HAP-1 (cell line): Measurements from ENCODE around the gene CMTM8.
A peak's percentile ranks its signal among the peaks of the same experiment; 100 is the strongest.
"Not testable (repeated sequence)": the region's sequence is repeated elsewhere in the genome, so short reads cannot be mapped to it uniquely, and the experiment has no call there.

Experiments
- DNase-seq, 2 experiments: peaks; one replicate each; pipeline ENCODE4 v3.0.0-alpha.2; 2016 to 2020; ENCODE audit warnings: low spot score in 2 of 2
- H3K27me3 ChIP-seq: fragments of 250-450 bp; sonication (Bioruptor Pico); 2 replicates; pipeline ENCODE4 v1.5.1; 2020; ENCODE audit warnings: low read depth, mild to moderate bottlenecking, moderate library complexity
- H3K36me3 ChIP-seq: fragments of 250-450 bp; sonication (Bioruptor Pico); replicated peaks from 2 replicates; pipeline ENCODE4 v1.5.1; 2020; ENCODE audit warnings: mild to moderate bottlenecking
- H3K4me1 ChIP-seq: fragments of 250-450 bp; sonication (Bioruptor Pico); 2 replicates; pipeline ENCODE4 v1.5.1; 2020; ENCODE audit warnings: mild to moderate bottlenecking
- H3K4me3 ChIP-seq: fragments of 250-450 bp; sonication (Bioruptor Pico); 2 replicates; pipeline ENCODE4 v1.5.1; 2020; ENCODE audit warnings: mild to moderate bottlenecking, moderate library complexity
- H3K9me3 ChIP-seq: fragments of 250-450 bp; sonication (Bioruptor Pico); 2 replicates; pipeline ENCODE4 v1.5.1; 2020; ENCODE audit warnings: mild to moderate bottlenecking, moderate library complexity
- in situ Hi-C: fragments of 300-500 bp; cut with MboI; formaldehyde crosslinking; loops from 3 replicates; pipeline ENCODE4 v1.14.3; 2020; ENCODE audit warnings: low sequenced_read_pairs, inconsistent platforms, mixed read lengths

CMTM8 gene

DNA sequence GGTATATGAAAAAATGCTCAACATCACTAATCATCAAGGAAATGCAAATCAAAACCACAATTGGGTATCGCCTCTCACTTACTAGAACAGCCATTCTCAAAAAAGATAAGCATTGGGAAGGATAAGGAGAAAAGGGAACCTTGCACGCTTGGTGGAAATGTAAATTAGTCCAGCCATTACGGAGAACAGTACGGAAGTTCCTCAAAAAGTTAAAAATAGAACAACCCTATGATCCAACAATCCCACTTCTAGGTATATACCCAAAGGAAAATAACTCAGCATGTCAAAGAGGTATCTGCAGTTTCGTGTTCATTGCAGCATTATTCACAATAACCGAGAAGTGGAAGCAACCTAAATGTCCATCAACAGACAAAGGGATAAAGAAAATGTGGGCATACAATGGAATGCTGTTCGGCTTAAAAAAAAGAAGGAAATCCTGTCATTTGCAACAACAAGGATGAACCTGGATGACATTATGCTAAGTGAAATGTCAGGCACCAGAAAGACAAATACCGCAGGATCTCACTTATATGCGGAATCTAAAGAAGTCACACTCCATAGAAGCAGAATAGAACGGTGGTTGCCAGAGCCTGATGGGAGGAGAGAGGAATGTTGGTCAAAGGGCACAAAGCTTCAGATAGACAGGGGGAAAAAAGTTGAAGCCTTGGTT is 141.5 kb downstream of the CMTM8 start:
- Histone ChIP-seq H3K9me3 (no peaks in the 10 kb centered on the region), H3K4me1 (peaks cover 36% of the 10 kb centered on the region), H3K36me3 (no peaks in the 10 kb centered on the region), H3K4me3 (no peak overlapping the region), H3K27me3 (no peaks in the 10 kb centered on the region)
- peak in 1 of 2 experiments; percentile 16 for DNase-seq
- in situ Hi-C loops, result no loop called here

DNA sequence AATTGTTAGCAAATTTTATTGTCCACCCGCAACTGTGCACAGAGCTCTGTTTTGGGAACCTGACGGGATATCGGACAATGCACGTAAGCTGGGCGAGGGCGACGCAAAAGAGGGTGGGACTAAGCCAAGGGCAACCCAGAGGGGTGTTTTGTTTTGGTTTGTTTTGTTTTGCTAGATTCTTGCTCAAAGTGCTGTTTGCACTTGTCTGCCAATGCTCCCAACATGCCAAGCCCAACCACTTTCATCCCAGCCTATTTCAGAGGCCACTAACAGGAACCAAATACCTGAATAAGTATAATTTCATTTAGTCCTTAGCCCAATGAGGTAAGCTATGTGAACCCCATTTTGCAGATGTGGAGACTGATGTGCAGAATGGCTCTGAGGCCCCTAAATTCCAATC is 143.4 kb downstream of the CMTM8 start:
- in situ Hi-C loops, result no loop called here
- peak in 1 of 2 experiments; percentile 37 for DNase-seq
- Histone ChIP-seq H3K4me1 (peaks cover 36% of the 10 kb centered on the region), H3K9me3 (no peaks in the 10 kb centered on the region), H3K36me3 (no peaks in the 10 kb centered on the region), H3K4me3 (no peak overlapping the region), H3K27me3 (no peaks in the 10 kb centered on the region)

DNA sequence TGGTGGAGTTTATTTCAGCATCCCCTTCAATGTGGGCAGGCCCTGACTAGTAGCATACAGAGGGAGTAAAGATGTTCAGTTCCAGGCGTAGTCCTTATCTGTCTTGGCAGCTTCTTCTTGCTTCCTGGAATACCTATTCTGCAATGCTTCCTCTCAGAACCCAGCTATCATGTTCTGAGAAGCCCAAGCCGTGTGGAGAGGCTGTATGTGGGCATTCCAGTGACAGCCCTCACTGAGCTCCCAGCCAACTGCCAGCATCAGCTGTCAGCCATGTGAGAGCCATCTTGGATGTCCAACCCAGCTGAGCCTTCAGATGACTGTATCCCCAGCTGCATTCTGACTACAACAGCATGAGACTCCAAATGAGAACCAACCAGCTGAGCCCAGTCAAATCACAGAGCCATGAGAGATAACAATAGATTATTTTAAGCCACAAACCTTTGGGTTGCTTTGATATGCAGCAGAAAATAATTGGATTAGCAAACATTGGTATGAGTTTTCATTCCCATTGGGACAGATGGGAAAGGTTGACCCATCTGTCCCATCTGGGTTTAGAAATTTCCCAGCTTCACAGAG is 144.7 kb downstream of the CMTM8 start:
- no peaks in the 10 kb centered on the region for H3K27me3 ChIP-seq
- H3K4me3 ChIP-seq, result no peak overlapping the region
- no peak for DNase-seq
- in situ Hi-C loops, result no loop called here
- no peaks in the 10 kb centered on the region for H3K36me3 ChIP-seq
- H3K4me1 ChIP-seq, result peaks cover 29% of the 10 kb centered on the region
- no peaks in the 10 kb centered on the region for H3K9me3 ChIP-seq

DNA sequence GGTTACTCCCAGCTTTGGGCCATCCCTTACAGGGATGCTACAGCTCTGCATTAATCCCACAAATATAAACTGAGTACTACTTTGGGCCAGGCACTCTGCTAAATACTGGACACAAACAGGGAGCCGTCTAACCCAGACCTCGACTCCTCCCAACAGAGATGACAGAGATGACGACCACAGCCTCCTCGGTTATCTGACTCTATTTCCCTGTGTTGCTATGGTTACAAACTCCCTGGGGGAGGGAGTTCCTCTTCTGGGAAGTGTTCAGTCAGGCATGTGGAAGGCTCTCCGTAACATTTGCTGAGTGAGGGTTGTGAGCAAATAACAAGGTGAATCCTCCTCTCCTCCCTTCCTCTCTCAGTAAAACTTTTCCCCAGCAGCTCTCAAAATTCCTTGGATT is 146.5 kb downstream of the CMTM8 start:
- Histone ChIP-seq H3K36me3 (no peaks in the 10 kb centered on the region), H3K4me3 (no peak overlapping the region), H3K9me3 (no peaks in the 10 kb centered on the region), H3K27me3 (no peaks in the 10 kb centered on the region), H3K4me1 (peaks cover 12% of the 10 kb centered on the region)
- in situ Hi-C loops, result no loop called here
- DNase-seq, result no peak

DNA sequence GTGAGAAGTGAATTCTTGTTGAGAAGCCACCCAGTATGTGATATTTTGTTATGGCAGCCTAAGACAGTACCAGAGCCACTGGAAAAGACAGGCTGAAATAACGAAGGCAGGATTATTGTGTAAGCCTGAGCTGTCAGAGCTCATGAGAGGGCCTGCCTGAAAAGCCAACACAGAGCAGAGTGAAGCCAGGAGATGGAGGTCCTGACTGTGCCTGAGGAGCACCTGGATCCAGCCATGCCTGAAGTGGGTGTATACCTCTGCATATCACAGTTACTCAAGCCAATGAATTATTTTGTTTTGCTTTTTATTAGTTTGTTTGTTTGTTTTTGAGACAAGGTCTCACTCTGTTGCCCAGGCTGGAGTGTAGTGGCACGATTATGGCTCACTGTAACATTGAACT is 149.0 kb downstream of the CMTM8 start:
- no peaks in the 10 kb centered on the region for H3K9me3 ChIP-seq
- H3K4me1 ChIP-seq, result peaks cover 3% of the 10 kb centered on the region; the same call in 1 of the 2 replicates
- in situ Hi-C loops, result no loop called here
- DNase-seq, result no peak
- H3K27me3 ChIP-seq, result no peaks in the 10 kb centered on the region
- H3K4me3 ChIP-seq, result no peak overlapping the region
- H3K36me3 ChIP-seq, result peaks cover 6% of the 10 kb centered on the region; the same call in 1 of the 2 replicates

DNA sequence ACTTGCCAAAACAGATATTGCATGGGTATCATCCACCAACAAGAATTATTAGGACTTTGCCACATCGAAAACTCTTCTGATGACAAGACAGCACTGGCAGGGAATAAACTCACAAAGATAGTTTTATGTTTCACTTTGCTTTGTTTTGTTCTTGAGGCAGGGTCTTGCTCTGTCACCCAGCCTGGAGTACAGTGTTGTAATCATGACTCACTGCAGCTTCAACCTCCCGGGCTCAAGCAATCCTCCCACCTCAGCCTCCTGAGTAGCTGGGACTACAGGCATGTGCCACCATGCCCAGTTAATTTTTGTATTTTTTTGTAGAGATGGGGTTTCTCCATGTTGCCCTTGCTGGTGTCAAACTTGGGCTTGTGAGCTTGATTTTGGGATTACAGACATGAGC is 151.1 kb downstream of the CMTM8 start:
- H3K4me3 ChIP-seq, H3K9me3 ChIP-seq, H3K36me3 ChIP-seq, H3K4me1 ChIP-seq, in situ Hi-C loops, H3K27me3 ChIP-seq, DNase-seq: not testable (repeated sequence)

DNA sequence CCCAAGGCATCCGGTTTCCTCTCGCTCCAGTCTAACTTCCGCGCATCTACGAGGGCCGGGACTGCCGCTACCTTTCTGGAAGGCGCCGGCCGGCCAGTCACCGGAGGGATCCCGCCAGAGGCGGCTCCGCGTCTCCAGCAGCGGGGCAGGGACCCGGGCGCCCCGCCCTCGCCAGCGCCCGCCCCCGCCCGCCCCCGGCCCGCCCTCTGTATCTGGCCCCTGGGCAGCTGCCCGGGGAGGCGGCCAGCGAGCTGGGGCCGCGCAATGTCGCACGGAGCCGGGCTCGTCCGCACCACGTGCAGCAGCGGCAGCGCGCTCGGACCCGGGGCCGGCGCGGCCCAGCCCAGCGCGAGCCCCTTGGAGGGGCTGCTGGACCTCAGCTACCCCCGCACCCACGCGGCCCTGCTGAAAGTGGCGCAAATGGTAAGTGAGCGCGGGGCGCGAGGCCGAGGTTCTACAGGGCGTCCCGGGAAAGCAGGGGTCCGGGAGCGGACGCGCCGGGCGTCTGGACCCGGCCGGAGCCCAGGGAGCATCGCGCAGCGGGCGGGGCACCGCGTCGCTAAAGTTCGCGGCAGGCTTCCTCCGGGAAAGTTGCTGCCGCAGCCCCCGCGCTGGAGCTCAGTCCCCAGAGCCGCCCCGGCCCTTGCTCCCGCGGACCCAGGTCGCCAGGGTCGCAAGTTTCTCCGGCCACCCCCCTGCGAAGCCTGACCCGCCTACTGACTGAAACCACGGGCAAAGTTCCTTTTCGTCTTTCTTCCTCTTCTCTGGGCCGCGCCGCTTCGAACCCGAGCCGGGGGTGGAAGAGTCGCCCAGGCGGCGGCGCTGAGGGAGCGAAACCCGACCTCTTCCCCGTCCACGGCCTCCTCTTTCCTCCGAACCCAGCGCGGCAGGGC is 153.4 kb downstream of the CMTM8 start, which contains the start of gene CMTM7:
Gene CMTM7 (plus strand): TSS at position 211 of the 893 bp plus-strand sequence. CDS start 54 bp downstream, at position 265.
- peak; percentile 63 to 84 for DNase-seq
- in situ Hi-C loops, result no loop called here
- H3K4me1 ChIP-seq, result peaks cover 8% of the 10 kb centered on the region
- H3K27me3 ChIP-seq, result no peaks in the 10 kb centered on the region
- H3K36me3 ChIP-seq, result peaks cover 6% of the 10 kb centered on the region; the same call in 1 of the 2 replicates
- H3K4me3 ChIP-seq, result peak within 1 kb of the TSS; percentile 71
- no peaks in the 10 kb centered on the region for H3K9me3 ChIP-seq

DNA sequence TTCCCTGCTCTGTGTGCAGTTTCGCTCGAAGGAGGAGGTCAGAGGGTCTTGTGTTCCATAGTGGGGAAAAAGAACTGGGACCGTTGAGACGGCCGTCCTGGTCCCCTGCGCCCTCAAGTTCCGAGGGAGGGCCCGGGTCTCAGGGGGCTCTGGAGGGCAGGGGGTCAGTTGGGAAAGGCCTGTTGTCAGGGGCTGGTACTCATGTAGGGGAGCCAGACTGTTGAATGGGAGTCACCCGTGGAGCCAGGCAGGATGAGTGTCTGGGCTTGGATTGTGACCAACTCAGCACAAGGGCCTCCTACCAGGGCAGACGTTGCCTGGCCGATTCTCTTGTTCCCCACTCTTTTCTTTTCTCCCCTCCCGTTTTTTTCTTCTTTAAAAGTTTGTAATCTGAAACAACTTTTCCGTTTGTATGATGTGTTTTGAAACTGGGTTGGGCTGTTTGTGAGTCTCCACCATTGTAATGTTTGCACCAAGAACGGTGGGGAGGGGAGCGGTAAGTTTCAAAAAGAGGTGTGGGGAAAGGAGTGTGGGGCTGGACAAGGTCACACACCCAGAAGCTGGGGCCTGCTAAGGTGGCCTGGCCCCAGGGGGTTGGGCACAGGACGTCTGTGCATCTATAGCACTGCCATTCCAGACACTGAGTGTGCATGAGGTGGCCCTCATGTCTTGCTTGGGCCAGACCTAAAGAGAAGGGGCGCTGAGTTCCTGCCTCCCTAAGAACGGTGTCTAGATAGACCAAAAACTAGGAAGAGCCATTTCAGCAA is 154.2 kb downstream of the CMTM8 start:
- Histone ChIP-seq H3K4me3 (peak overlapping the region; percentile 71), H3K9me3 (no peaks in the 10 kb centered on the region), H3K27me3 (no peaks in the 10 kb centered on the region), H3K4me1 (peaks cover 8% of the 10 kb centered on the region), H3K36me3 (peaks cover 6% of the 10 kb centered on the region; the same call in 1 of the 2 replicates)
- peak in 1 of 2 experiments; percentile 53 for DNase-seq
- in situ Hi-C loops, result no loop called here

DNA sequence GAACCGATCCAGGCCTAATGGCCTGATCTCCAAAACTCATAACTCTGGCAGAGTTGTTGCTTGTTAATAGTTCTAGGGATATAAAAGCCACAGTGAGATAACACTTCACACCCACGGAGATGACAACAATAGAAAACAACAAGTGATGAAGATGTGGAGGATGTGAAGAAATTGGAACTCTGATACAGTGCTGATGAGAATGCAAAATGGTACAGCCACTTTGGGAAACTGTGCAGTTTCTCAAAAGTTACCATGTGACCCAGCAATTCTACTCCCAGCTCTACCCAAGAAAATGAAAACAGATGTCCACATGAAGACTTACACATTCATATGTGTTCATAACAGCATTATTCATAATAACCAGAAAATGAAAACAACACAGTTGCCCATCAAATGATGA is 157.0 kb downstream of the CMTM8 start:
- Histone ChIP-seq H3K4me1 (peaks cover 15% of the 10 kb centered on the region), H3K27me3 (no peaks in the 10 kb centered on the region)
- DNase-seq, result no peak

DNA sequence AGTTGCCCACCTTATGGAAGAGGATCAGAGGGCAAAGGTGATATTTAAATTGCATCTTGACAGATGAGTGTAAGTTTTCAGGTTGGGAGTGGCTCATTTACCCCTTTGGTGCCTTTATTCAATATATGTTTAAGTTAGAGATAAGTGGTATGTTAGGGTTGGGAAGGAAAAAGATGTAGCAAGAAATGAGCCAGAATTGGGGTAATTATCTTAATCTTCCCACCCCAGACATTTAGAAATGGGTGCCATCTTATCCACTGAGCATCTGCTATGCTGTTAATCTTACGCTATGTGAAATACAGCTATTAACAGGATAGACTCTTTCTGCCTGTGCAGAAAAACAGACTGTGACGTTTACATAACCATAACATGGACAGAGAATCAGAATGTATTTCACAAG is 159.5 kb downstream of the CMTM8 start:
- Histone ChIP-seq H3K4me1 (peaks cover 29% of the 10 kb centered on the region), H3K4me3 (no peak overlapping the region), H3K27me3 (no peaks in the 10 kb centered on the region), H3K9me3 (no peaks in the 10 kb centered on the region), H3K36me3 (0 out of 2 replicates have a peak, but pooled peaks cover 3% of the 10 kb centered on the region)
- DNase-seq, result no peak
- in situ Hi-C loops, result no loop called here

More for the DNA sequence above, 157.0 kb downstream of the CMTM8 start:
- in situ Hi-C loops, result no loop called here
- Histone ChIP-seq H3K36me3 (peaks cover 6% of the 10 kb centered on the region; the same call in 1 of the 2 replicates), H3K9me3 (no peaks in the 10 kb centered on the region), H3K4me3 (no peak overlapping the region)

DNA sequence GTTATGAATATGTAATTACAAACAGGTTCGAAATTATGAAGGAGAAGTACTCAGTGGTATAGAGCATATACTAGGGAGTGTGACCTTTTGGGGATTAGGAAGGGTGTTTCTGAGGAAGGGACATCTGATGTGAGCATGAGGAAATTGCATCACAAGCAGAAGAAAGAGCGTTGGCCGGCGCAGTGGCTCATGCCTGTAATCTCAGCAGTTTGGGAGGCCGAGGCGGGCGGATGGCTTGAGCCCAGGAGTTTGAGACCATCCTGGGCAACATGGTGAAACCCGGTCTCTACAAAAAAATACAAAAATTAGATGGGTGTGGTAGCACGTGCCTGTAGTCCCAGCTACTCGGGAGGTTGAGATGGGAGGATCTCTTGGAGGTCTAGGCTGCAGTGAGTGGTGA is 160.1 kb downstream of the CMTM8 start:
- no peak for DNase-seq
- Histone ChIP-seq H3K36me3 (0 out of 2 replicates have a peak, but pooled peaks cover 3% of the 10 kb centered on the region), H3K27me3 (no peaks in the 10 kb centered on the region), H3K4me3 (no peak overlapping the region), H3K4me1 (peaks cover 25% of the 10 kb centered on the region), H3K9me3 (no peaks in the 10 kb centered on the region)
- in situ Hi-C loops, result no loop called here

DNA sequence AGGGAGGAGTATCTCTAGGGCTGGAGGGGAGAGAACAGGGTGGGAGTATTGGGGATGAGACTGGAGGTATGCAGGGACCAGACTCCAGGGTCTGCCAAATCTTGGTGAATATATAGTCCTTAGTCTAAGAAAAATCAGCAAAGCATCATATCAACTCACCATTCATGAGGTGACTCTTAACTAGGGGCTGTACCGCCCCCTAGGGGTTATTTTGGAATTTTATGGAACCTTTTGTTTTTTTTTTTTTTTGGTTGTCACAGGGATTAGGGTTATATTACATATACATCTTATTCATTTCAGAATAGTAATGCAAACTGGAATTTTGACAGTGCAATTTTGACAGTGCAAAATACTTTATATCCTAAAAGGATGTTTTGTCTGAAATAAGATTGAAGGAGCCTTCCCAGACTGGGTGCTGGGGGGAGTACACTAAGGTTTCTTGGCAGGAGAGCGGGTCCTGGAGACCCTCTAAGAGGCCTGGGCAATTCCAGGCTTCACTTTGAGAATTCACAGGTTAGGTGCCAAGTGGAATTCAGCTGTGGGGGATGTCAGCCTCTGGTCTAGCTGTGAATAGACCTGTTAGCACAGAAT is 160.6 kb downstream of the CMTM8 start:
- Histone ChIP-seq H3K4me3 (no peak overlapping the region), H3K9me3 (no peaks in the 10 kb centered on the region), H3K27me3 (no peaks in the 10 kb centered on the region), H3K36me3 (0 out of 2 replicates have a peak, but pooled peaks cover 3% of the 10 kb centered on the region), H3K4me1 (peaks cover 25% of the 10 kb centered on the region)
- in situ Hi-C loops, result no loop called here
- DNase-seq, result peak; percentile 44 to 63

DNA sequence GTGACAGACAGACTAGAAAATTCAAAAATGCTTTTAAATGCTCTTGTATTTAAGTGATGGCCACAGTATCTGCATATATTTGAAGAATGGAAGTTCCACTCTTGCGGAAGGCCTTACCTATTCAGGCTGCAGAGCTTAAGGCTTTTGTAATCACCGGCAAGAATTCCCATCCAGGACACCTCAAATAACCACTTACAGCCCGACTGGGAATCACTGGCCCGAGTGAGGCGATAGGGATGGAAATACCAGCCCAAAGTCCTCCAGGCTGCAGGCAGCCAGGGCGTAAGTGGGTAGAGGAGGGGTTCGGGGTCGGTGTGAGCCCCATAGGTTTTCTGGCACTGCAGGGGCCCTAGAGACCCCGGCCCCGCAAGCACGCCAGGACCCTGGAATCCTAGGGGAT is 162.6 kb downstream of the CMTM8 start:
- Histone ChIP-seq H3K9me3 (no peaks in the 10 kb centered on the region), H3K4me3 (peak overlapping the region; percentile 26), H3K27me3 (no peaks in the 10 kb centered on the region), H3K36me3 (peaks cover 7% of the 10 kb centered on the region; the same call in 1 of the 2 replicates), H3K4me1 (peaks cover 25% of the 10 kb centered on the region)
- DNase-seq, result peak; percentile 35 to 50
- in situ Hi-C loops, result no loop called here
